SK-N-SH treated with all-trans-retinoic acid at 6 μM for 48 hours (cell line): ENCODE measurements around the gene NUP210L.

ENCODE experiments used
- OSR1 ChIP-seq: fragments of 250-450 bp; sonication (Bioruptor Pico); IDR thresholded peaks from 2 replicates; pipeline ENCODE4 v1.8.0; 2022; ENCODE audit warnings: moderate library complexity, mild to moderate bottlenecking, inconsistent platforms
- RARB ChIP-seq: fragments of 250-450 bp; sonication (Bioruptor Pico); IDR thresholded peaks from 2 replicates; pipeline ENCODE4 v1.8.0; 2021; ENCODE audit warnings: mild to moderate bottlenecking, moderate library complexity
- TF ChIP-seq, protein P1 (sequence below): fragments of 250-450 bp; sonication (Bioruptor Pico); IDR thresholded peaks from 2 replicates; pipeline ENCODE4 v1.8.0; 2020; ENCODE audit warnings: mild to moderate bottlenecking, moderate library complexity, borderline replicate concordance

DNA sequence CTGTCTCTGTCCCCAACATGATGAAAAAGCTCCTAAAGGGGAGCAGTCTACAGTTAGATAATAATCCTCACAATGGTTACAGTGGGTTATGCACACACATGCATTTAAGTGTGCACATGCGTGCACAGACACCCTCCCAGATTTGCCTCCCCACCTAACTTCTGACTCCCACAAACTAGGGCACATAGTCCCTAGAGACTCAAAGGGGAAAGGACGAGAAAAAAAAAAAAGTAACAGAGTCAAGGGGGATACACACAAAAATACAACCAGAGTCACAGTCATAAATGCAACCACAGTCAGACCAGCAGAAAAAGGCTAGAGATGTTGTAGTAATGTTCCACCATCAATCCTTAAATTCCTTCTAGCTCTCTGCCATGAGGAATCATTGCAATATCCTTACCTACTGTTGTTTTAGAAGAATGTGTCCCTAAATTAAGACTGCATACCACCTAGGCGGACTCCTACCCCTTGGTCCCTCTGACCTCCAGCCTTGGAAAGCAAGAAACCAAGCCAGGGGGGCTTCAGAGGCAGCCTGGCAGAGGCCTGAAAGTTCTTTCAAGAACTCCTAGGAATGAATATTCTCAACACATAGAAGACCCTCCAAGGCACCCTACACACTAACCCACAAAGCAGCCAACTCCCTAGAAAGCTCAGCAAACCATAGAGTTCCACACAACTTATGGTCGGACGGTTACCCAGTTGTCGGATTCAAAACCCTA lies 197.7 kb downstream of the NUP210L start:
- TF ChIP-seq OSR1 (CRISPR knock-in tag) (no peak), RARB (no peak)
- TF ChIP-seq, protein P1, sequence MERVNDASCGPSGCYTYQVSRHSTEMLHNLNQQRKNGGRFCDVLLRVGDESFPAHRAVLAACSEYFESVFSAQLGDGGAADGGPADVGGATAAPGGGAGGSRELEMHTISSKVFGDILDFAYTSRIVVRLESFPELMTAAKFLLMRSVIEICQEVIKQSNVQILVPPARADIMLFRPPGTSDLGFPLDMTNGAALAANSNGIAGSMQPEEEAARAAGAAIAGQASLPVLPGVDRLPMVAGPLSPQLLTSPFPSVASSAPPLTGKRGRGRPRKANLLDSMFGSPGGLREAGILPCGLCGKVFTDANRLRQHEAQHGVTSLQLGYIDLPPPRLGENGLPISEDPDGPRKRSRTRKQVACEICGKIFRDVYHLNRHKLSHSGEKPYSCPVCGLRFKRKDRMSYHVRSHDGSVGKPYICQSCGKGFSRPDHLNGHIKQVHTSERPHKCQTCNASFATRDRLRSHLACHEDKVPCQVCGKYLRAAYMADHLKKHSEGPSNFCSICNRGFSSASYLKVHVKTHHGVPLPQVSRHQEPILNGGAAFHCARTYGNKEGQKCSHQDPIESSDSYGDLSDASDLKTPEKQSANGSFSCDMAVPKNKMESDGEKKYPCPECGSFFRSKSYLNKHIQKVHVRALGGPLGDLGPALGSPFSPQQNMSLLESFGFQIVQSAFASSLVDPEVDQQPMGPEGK: no peak
